H1 (cell line): Measurements from ENCODE around the gene FBXW10B. TPM values are rescaled to one million over a fixed set of nuclear protein-coding genes. Genes with fewer than 3 reads are reported as not detected.
"Not testable (repeated sequence)": the region's sequence is repeated elsewhere in the genome, so short reads cannot be mapped to it uniquely, and the experiment has no call there.

Source experiments
- CTCF ChIA-PET: fragments of 300-600 bp; sonication (Branson Sonifier 250); formaldehyde crosslinking; loops from one replicate; lab custom pipeline; 2021; ENCODE audit not compliant: partially characterized antibody; lab: Charles Lee
- POLR2A ChIA-PET: fragments of 300-600 bp; sonication (Branson Sonifier 250); formaldehyde crosslinking; loops from one replicate; lab custom pipeline; 2021; ENCODE audit warnings: inconsistent platforms; ENCODE audit not compliant: partially characterized antibody; lab: Charles Lee
- DNase-seq, 2 experiments: peaks; one replicate each; pipeline versions ENCODE4 v3.0.0 to v3.0.0-alpha.2; 2010 to 2022; ENCODE audit warnings: low spot score in 2 of 2, low read depth in 1 of 2, mixed read lengths in 1 of 2
- FAIRE-seq: peaks from 2 replicates; lab custom pipeline; 2011; peaks lifted over from hg19 to GRCh38; lab: Jason Lieb, UNC
- H2AFZ ChIP-seq: 2 replicates; pipeline ENCODE4 v1.8.1; 2012; ENCODE audit warnings: low read length, inconsistent platforms
- H2AK5ac ChIP-seq: 2 replicates; pipeline ENCODE4 v1.6.1; 2013; ENCODE audit warnings: low read depth, low read length
- H2BK120ac ChIP-seq: replicated peaks from 2 replicates; pipeline ENCODE3; 2013; ENCODE audit warnings: low read depth, low read length, inconsistent platforms
- H2BK12ac ChIP-seq: 2 replicates; pipeline ENCODE4 v1.6.1; 2013; ENCODE audit warnings: low read depth, low read length
- H2BK15ac ChIP-seq: 2 replicates; pipeline ENCODE4 v1.6.1; 2013; ENCODE audit warnings: low read length
- H2BK20ac ChIP-seq: 2 replicates; pipeline ENCODE4 v1.6.1; 2013; ENCODE audit warnings: low read length
- H2BK5ac ChIP-seq: 2 replicates; pipeline ENCODE4 v1.6.1; 2013; ENCODE audit warnings: low read depth, low read length
- H3K14ac ChIP-seq: 2 replicates; pipeline ENCODE4 v1.6.1; 2013; ENCODE audit warnings: inconsistent platforms; ENCODE audit not compliant: insufficient read length
- H3K18ac ChIP-seq: 2 replicates; pipeline ENCODE4 v1.6.1; 2013; ENCODE audit warnings: low read length; ENCODE audit errors: extremely low read depth
- H3K23ac ChIP-seq: 2 replicates; pipeline ENCODE4 v1.6.1; 2013; ENCODE audit warnings: inconsistent platforms; ENCODE audit not compliant: insufficient read length
- H3K23me2 ChIP-seq: 2 replicates; pipeline ENCODE4 v1.6.1; 2013; ENCODE audit warnings: low read depth, low read length
- H3K27ac ChIP-seq: 2 replicates; pipeline ENCODE4 v1.6.1; 2011; ENCODE audit warnings: low read depth, low read length, inconsistent platforms
- H3K27me3 ChIP-seq, 4 experiments: replicated peaks in 1 of 4; 1 replicate in 1 of 4; 2 replicates in 3 of 4; pipeline versions ENCODE4 v1.6.1 to v1.8.1; 2011 to 2013; ENCODE audit warnings: low read length in 3 of 4, mild to moderate bottlenecking in 3 of 4, inconsistent platforms in 2 of 4, mixed read lengths in 2 of 4, moderate library complexity in 1 of 4; ENCODE audit not compliant: control insufficient read depth in 3 of 4, insufficient read depth in 3 of 4; ENCODE audit errors: extremely low read depth in 1 of 4
- H3K36me3 ChIP-seq, 4 experiments: 2 replicates each; pipeline versions ENCODE4 v1.6.1 to v1.8.1; 2011 to 2013; ENCODE audit warnings: mild to moderate bottlenecking in 4 of 4, low read length in 3 of 4, moderate library complexity in 2 of 4, control low read depth in 1 of 4, inconsistent platforms in 1 of 4; ENCODE audit not compliant: insufficient read depth in 4 of 4, control insufficient read depth in 2 of 4
- H3K4ac ChIP-seq: replicated peaks from 2 replicates; pipeline ENCODE3; 2013; ENCODE audit warnings: low read length, low read depth, mixed read lengths, inconsistent platforms; ENCODE audit not compliant: insufficient read length
- H3K4me1 ChIP-seq, 4 experiments: replicated peaks in 1 of 4; 1 replicate in 1 of 4; 2 replicates in 3 of 4; pipeline versions ENCODE4 v1.6.1 to v1.8.1; 2011 to 2013; ENCODE audit warnings: low read length in 3 of 4, inconsistent platforms in 2 of 4, mixed read lengths in 1 of 4; ENCODE audit not compliant: insufficient read depth in 4 of 4, control insufficient read depth in 3 of 4
- H3K4me2 ChIP-seq, 2 experiments: 2 replicates each; pipeline versions ENCODE4 v1.6.1 to v1.8.1; 2011 to 2013; ENCODE audit warnings: low read depth in 2 of 2, low read length in 2 of 2, control low read depth in 1 of 2, inconsistent platforms in 1 of 2, mild to moderate bottlenecking in 1 of 2; ENCODE audit not compliant: insufficient read depth in 1 of 2
- H3K4me3 ChIP-seq, 4 experiments: fragments of 200-600, 300-600 bp in 1 of 4; sonication (generic), shearing (Covaris generic), sonication (Bioruptor Twin) in 1 of 4; 2 replicates each; pipeline versions ENCODE4 v1.5.1 to v1.8.1; 2011 to 2016; ENCODE audit warnings: low read length in 4 of 4, low read depth in 3 of 4, control low read depth in 2 of 4, inconsistent platforms in 2 of 4, mild to moderate bottlenecking in 2 of 4, mixed read lengths in 1 of 4, moderate library complexity in 1 of 4; ENCODE audit not compliant: insufficient read depth in 2 of 4; ENCODE audit errors: extremely low read depth in 1 of 4
- H3K56ac ChIP-seq: replicated peaks from 2 replicates; pipeline ENCODE3; 2013; ENCODE audit warnings: low read depth, mild to moderate bottlenecking, mixed read lengths, low read length, inconsistent platforms; ENCODE audit not compliant: insufficient read length
- H3K79me1 ChIP-seq: 2 replicates; pipeline ENCODE4 v1.6.1; 2013; ENCODE audit warnings: low read depth, low read length, control low read depth
- H3K79me2 ChIP-seq, 2 experiments: 2 replicates each; pipeline versions ENCODE4 v1.6.1 to v1.8.1; 2012 to 2013; ENCODE audit warnings: low read length in 2 of 2, mild to moderate bottlenecking in 2 of 2, inconsistent platforms in 1 of 2; ENCODE audit not compliant: insufficient read depth in 2 of 2, control insufficient read depth in 1 of 2
- H3K9ac ChIP-seq, 4 experiments: replicated peaks in 1 of 4; 1 replicate in 1 of 4; 2 replicates in 3 of 4; pipeline versions ENCODE4 v1.6.1 to v1.8.1; 2011 to 2013; ENCODE audit warnings: low read depth in 3 of 4, low read length in 3 of 4, control low read depth in 2 of 4, mild to moderate bottlenecking in 2 of 4, moderate library complexity in 2 of 4, inconsistent platforms in 1 of 4; ENCODE audit errors: extremely low read depth in 1 of 4
- H3K9me3 ChIP-seq, 2 experiments: 2 replicates each; pipeline versions ENCODE4 v1.6.1 to v1.8.1; 2012 to 2013; ENCODE audit warnings: mild to moderate bottlenecking in 2 of 2, moderate library complexity in 2 of 2, control low read depth in 1 of 2, inconsistent platforms in 1 of 2, low read depth in 1 of 2, low read length in 1 of 2, mixed read lengths in 1 of 2; ENCODE audit not compliant: insufficient read depth in 2 of 2
- H4K20me1 ChIP-seq, 2 experiments: replicated peaks in 1 of 2; 2 replicates each; pipeline versions ENCODE3 to v1.8.1; 2011 to 2013; ENCODE audit warnings: inconsistent platforms in 2 of 2, low read length in 2 of 2, mild to moderate bottlenecking in 1 of 2; ENCODE audit not compliant: insufficient read depth in 2 of 2, control insufficient read depth in 1 of 2
- H4K5ac ChIP-seq: 2 replicates; pipeline ENCODE4 v1.6.1; 2013; ENCODE audit warnings: low read length, low read depth, mixed read lengths, inconsistent platforms; ENCODE audit not compliant: insufficient read length
- H4K8ac ChIP-seq: 2 replicates; pipeline ENCODE4 v1.8.0; 2013; ENCODE audit warnings: mild to moderate bottlenecking, moderate library complexity, low read length, inconsistent platforms; ENCODE audit not compliant: insufficient read depth; ENCODE audit errors: extremely low read depth
- H4K91ac ChIP-seq: replicated peaks from 2 replicates; pipeline ENCODE3; 2013; ENCODE audit warnings: low read length, mixed read lengths, inconsistent platforms; ENCODE audit not compliant: insufficient read length
- WGBS, 2 experiments: shearing (Covaris generic) in 1 of 2; methylation state at CpG; one replicate each; pipeline versions ENCODE4 v1.1.6 to v1.1.7; 2013 to 2015; ENCODE audit warnings: low lambda C conversion rate in 2 of 2, mixed read lengths in 2 of 2, inconsistent platforms in 1 of 2, low coverage in 1 of 2, missing lambda C conversion rate in 1 of 2; ENCODE audit not compliant: insufficient replicate concordance in 2 of 2, insufficient coverage in 1 of 2, insufficient read length in 1 of 2; ENCODE audit errors: extremely low coverage in 1 of 2, missing lambda C conversion rate in 1 of 2; 5-methylcytosine and 5-hydroxymethylcytosine counted together
- polyA plus RNA-seq, 7 experiments: library from polyadenylated mRNA; depleted of rRNA in 3 of 7; stranded (reverse) in 5 of 7; unstranded in 2 of 7; fragments of >200 nt in 5 of 7; fragments of 200-250 nt in 2 of 7; gene quantifications; 1 replicate in 5 of 7; 2 replicates in 1 of 7; 4 replicates in 1 of 7; pipeline versions ENCODE4 v1.2.1 to v1.2.3, GENCODE V29; 2011 to 2013; ENCODE audit warnings: missing spikeins in 2 of 7, mixed read lengths in 2 of 7
- total RNA-seq: library from RNA; stranded (reverse); fragmentation: NEBNext Ultra II Directional; extraction: Animal tissue kit (Norgen Biotek cat#: 25700); gene quantifications from 2 replicates; pipeline ENCODE4 v1.2.1, GENCODE V29; 2021

Gene FBXW10B
- total and polyA plus RNA-seq, 2 of the 8 experiments (the other 6 are each of a cell fraction or from before 2014, with no cell fraction given): 0.14 TPM; not detected in 1

GRCh38 chr17:15581462-15581861 lies 38.0 kb downstream of the FBXW10B start:
- H2BK20ac ChIP-seq, H3K27ac ChIP-seq, H3K9me3 ChIP-seq, H3K36me3 ChIP-seq, DNase-seq, H3K4me1 ChIP-seq, H3K27me3 ChIP-seq, H3K4ac ChIP-seq, H3K79me2 ChIP-seq, H4K5ac ChIP-seq, H3K14ac ChIP-seq, H4K20me1 ChIP-seq, H3K9ac ChIP-seq, FAIRE-seq, H3K79me1 ChIP-seq, H4K8ac ChIP-seq, H2BK15ac ChIP-seq, H3K4me3 ChIP-seq, H2BK120ac ChIP-seq, CTCF ChIA-PET, H2AK5ac ChIP-seq, H2BK12ac ChIP-seq, H3K23ac ChIP-seq, H3K23me2 ChIP-seq, H3K4me2 ChIP-seq, POLR2A ChIA-PET, H2BK5ac ChIP-seq, H3K18ac ChIP-seq, H3K56ac ChIP-seq, H4K91ac ChIP-seq, H2AFZ ChIP-seq: not testable (repeated sequence)
- no CpG with 5 or more reads among the region's 4 CpGs for WGBS, 2 experiments

GRCh38 chr17:15576848-15577247 lies 42.7 kb downstream of the FBXW10B start:
- H2AK5ac ChIP-seq, H4K91ac ChIP-seq, H3K18ac ChIP-seq, FAIRE-seq, H3K4ac ChIP-seq, H2BK5ac ChIP-seq, H2BK20ac ChIP-seq, H4K8ac ChIP-seq, H3K23ac ChIP-seq, DNase-seq, H3K79me1 ChIP-seq, H3K14ac ChIP-seq, H2BK120ac ChIP-seq, H2BK12ac ChIP-seq, H3K4me1 ChIP-seq, H4K20me1 ChIP-seq, POLR2A ChIA-PET, H3K56ac ChIP-seq, H3K27me3 ChIP-seq, H4K5ac ChIP-seq, H3K23me2 ChIP-seq, H3K4me2 ChIP-seq, H3K9me3 ChIP-seq, H3K9ac ChIP-seq, H3K79me2 ChIP-seq, H3K36me3 ChIP-seq, H3K27ac ChIP-seq, H3K4me3 ChIP-seq, H2BK15ac ChIP-seq, CTCF ChIA-PET, H2AFZ ChIP-seq: not testable (repeated sequence)
- WGBS, 2 experiments: no CpG with 5 or more reads among the region's 1 CpG
